PFSK-1 (cell line): ENCODE measurements around the gene STXBP1.

ENCODE experiments used
- POLR2AphosphoS5 ChIP-seq: IDR thresholded peaks from 2 replicates; pipeline ENCODE4 v1.6.1; 2012; ENCODE audit warnings: low read depth, mild to moderate bottlenecking, control low read depth, low read length, moderate library complexity
- SIN3A ChIP-seq: IDR thresholded peaks from 2 replicates; pipeline ENCODE4 v1.6.1; 2012; ENCODE audit warnings: mild to moderate bottlenecking, low read length, moderate library complexity, borderline replicate concordance; ENCODE audit not compliant: insufficient read depth
- TAF1 ChIP-seq: IDR thresholded peaks from 2 replicates; pipeline ENCODE4 v1.6.1; 2012; ENCODE audit warnings: low read length, control low read depth, borderline replicate concordance; ENCODE audit not compliant: insufficient read depth

DNA sequence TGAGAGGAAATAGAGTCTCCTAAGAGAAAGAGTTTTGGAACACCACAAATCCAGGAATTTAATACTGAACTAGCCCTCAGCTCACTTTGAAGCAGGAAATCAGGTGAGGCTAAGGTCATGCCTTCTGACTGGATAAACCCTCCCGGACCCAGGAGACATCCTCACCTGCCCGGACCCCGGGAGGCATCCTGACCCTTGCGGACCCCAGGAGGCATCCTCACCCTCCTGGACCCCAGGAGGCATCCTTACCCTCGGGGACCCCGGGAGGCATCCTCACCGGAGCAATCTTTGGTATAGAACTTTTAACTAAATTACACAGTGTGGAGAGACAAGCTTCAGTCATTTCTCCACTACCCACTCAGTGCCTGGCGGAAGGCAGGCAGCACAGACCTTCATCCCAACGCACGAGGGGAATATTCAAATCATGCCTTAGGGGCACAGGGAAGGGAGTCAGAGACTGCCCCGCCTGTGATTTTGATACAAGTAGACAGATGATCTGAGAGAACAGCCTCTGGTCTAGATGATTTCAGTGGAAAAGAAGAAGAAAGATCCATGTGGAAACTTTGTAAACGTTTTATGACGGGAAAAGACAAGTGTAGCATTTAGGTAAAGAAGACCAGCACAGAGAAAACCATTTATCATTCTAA, 21.3 kb downstream of the STXBP1 start:
- TF ChIP-seq SIN3A: no peak
- TF ChIP-seq TAF1: no peak
- no peak for TF ChIP-seq POLR2AphosphoS5
